WTC11 (cell line): Measurements from ENCODE around the gene ICAM1. TPM values are rescaled to one million over a fixed set of nuclear protein-coding genes. Genes with fewer than 3 reads are reported as not detected.

Experiments used
- ATAC-seq: fragments of 200-7000 bp; cut with Tn5 transposase; 2 replicates; pipeline ENCODE4 v1.10.0; 2021; ENCODE audit warnings: mild to moderate bottlenecking, moderate library complexity
- CTCF ChIA-PET: fragments of 300-600 bp; sonication (Branson Sonifier 250); formaldehyde crosslinking; loops from one replicate; lab custom pipeline; 2021; ENCODE audit warnings: antibody characterized with exemption; lab: Charles Lee
- POLR2A ChIA-PET: fragments of 350-600 bp; sonication (Branson Sonifier 250); formaldehyde crosslinking; loops from one replicate; lab custom pipeline; 2021; ENCODE audit warnings: antibody characterized with exemption; lab: Charles Lee
- DNase-seq: peaks from one replicate; pipeline ENCODE4 v3.0.0; 2021; ENCODE audit warnings: low spot score
- H3K27ac Mint-ChIP-seq: 2 replicates; pipeline ENCODE4 v1.8.0; 2021; ENCODE audit warnings: mixed read lengths
- H3K27me3 Mint-ChIP-seq: 2 replicates; pipeline ENCODE4 v1.8.0; 2021; ENCODE audit warnings: low read depth, mild to moderate bottlenecking, moderate library complexity, mixed read lengths
- H3K36me3 Mint-ChIP-seq: 2 replicates; pipeline ENCODE4 v1.8.0; 2021; ENCODE audit warnings: mixed read lengths
- H3K4me1 Mint-ChIP-seq: 2 replicates; pipeline ENCODE4 v1.8.0; 2022; ENCODE audit warnings: mixed read lengths
- H3K4me3 Mint-ChIP-seq: 2 replicates; pipeline ENCODE4 v1.8.0; 2021; ENCODE audit warnings: mild to moderate bottlenecking, moderate library complexity, mixed read lengths
- H3K9me3 Mint-ChIP-seq: 2 replicates; pipeline ENCODE4 v1.8.0; 2021; ENCODE audit warnings: mixed read lengths
- AFF4 ChIP-seq: sonication (generic); formaldehyde crosslinking; IDR thresholded peaks from 2 replicates; pipeline ENCODE4 v1.8.1; 2023; ENCODE audit warnings: mild to moderate bottlenecking, missing genetic modification reagents, borderline replicate concordance
- ATF6 ChIP-seq: sonication (generic); formaldehyde crosslinking; IDR thresholded peaks from 2 replicates; pipeline ENCODE4 v1.8.1; 2023; ENCODE audit warnings: mild to moderate bottlenecking, missing genetic modification reagents
- CREM ChIP-seq: sonication (generic); formaldehyde crosslinking; IDR thresholded peaks from 2 replicates; pipeline ENCODE4 v1.8.1; 2022; ENCODE audit warnings: mild to moderate bottlenecking, missing genetic modification reagents, moderate library complexity
- E2F1 ChIP-seq: sonication (generic); formaldehyde crosslinking; IDR thresholded peaks from 2 replicates; pipeline ENCODE4 v1.8.0; 2022; ENCODE audit warnings: mild to moderate bottlenecking, missing genetic modification reagents
- E2F5 ChIP-seq: sonication (generic); formaldehyde crosslinking; IDR thresholded peaks from 2 replicates; pipeline ENCODE4 v1.8.1; 2022; ENCODE audit warnings: mild to moderate bottlenecking, moderate library complexity, missing genetic modification reagents
- ESRRA ChIP-seq: sonication (generic); formaldehyde crosslinking; IDR thresholded peaks from 2 replicates; pipeline ENCODE4 v1.8.1; 2022; ENCODE audit warnings: mild to moderate bottlenecking, missing genetic modification reagents, borderline replicate concordance
- ETV6 ChIP-seq: sonication (generic); formaldehyde crosslinking; IDR thresholded peaks from 2 replicates; pipeline ENCODE4 v1.8.1; 2022; ENCODE audit warnings: mild to moderate bottlenecking, missing genetic modification reagents
- GRHL2 ChIP-seq: fragments of 250-450 bp; sonication (Bioruptor Pico); IDR thresholded peaks from 2 replicates; pipeline ENCODE4 v1.8.0; 2022; ENCODE audit warnings: mild to moderate bottlenecking, moderate library complexity; ENCODE audit not compliant: insufficient replicate concordance, severe bottlenecking
- IRF1 ChIP-seq: sonication (generic); formaldehyde crosslinking; IDR thresholded peaks from 2 replicates; pipeline ENCODE4 v1.8.0; 2023; ENCODE audit warnings: missing genetic modification reagents
- KAT7 ChIP-seq: sonication (generic); formaldehyde crosslinking; IDR thresholded peaks from 2 replicates; pipeline ENCODE4 v1.8.1; 2023; ENCODE audit warnings: missing genetic modification reagents, mild to moderate bottlenecking, borderline replicate concordance
- MAX ChIP-seq: sonication (generic); formaldehyde crosslinking; IDR thresholded peaks from 2 replicates; pipeline ENCODE4 v1.8.0; 2022; ENCODE audit warnings: mild to moderate bottlenecking, missing genetic modification reagents
- MYBL2 ChIP-seq: sonication (generic); formaldehyde crosslinking; IDR thresholded peaks from 2 replicates; pipeline ENCODE4 v1.8.1; 2023; ENCODE audit warnings: mild to moderate bottlenecking, moderate library complexity, missing genetic modification reagents
- NR2C2 ChIP-seq: sonication (generic); formaldehyde crosslinking; IDR thresholded peaks from 2 replicates; pipeline ENCODE4 v1.8.0; 2022; ENCODE audit warnings: mild to moderate bottlenecking, missing genetic modification reagents
- NR3C1 ChIP-seq: sonication (generic); formaldehyde crosslinking; conservative IDR thresholded peaks from 2 replicates; pipeline ENCODE4 v1.8.1; 2023; ENCODE audit warnings: low read depth, mild to moderate bottlenecking, missing genetic modification reagents
- RORB ChIP-seq: fragments of 250-450 bp; sonication (Bioruptor Pico); IDR thresholded peaks from 2 replicates; pipeline ENCODE4 v1.9.0; 2021; ENCODE audit warnings: mild to moderate bottlenecking
- SMAD3 ChIP-seq: sonication (generic); formaldehyde crosslinking; IDR thresholded peaks from 2 replicates; pipeline ENCODE4 v1.8.0; 2022; ENCODE audit warnings: missing genetic modification reagents, mild to moderate bottlenecking, borderline replicate concordance
- SOX15 ChIP-seq: fragments of 250-450 bp; sonication (Bioruptor Pico); IDR thresholded peaks from 2 replicates; pipeline ENCODE4 v1.9.0; 2021; ENCODE audit warnings: mild to moderate bottlenecking
- TEAD4 ChIP-seq: sonication (generic); formaldehyde crosslinking; IDR thresholded peaks from 2 replicates; pipeline ENCODE4 v1.8.0; 2022; ENCODE audit warnings: mild to moderate bottlenecking, missing genetic modification reagents
- ZNF121 ChIP-seq: sonication (generic); formaldehyde crosslinking; IDR thresholded peaks from 2 replicates; pipeline ENCODE4 v1.8.0; 2023; ENCODE audit warnings: missing genetic modification reagents
- ZNF219 ChIP-seq: sonication (generic); formaldehyde crosslinking; IDR thresholded peaks from 2 replicates; pipeline ENCODE4 v1.8.0; 2023; ENCODE audit warnings: missing genetic modification reagents, mild to moderate bottlenecking, borderline replicate concordance
- ZNF263 ChIP-seq: sonication (generic); formaldehyde crosslinking; IDR thresholded peaks from 2 replicates; pipeline ENCODE4 v1.8.1; 2022; ENCODE audit warnings: low read depth, mild to moderate bottlenecking, moderate library complexity, missing genetic modification reagents
- ZNF317 ChIP-seq: sonication (generic); formaldehyde crosslinking; IDR thresholded peaks from 2 replicates; pipeline ENCODE4 v1.8.1; 2023; ENCODE audit warnings: low read depth, mild to moderate bottlenecking, moderate library complexity, missing genetic modification reagents, borderline replicate concordance
- total RNA-seq: library from RNA; stranded (reverse); gene quantifications from 3 replicates; pipeline ENCODE4 v1.2.3, GENCODE V29; 2021

The ICAM1 gene
- total RNA-seq, 1 experiment from 2014 or later = 3.8 TPM

GRCh38 chr19:10230861-10231611 is 39.9 kb upstream of the ICAM1 start, which contains the start of gene S1PR2 (continued):
- TF ChIP-seq RORB (CRISPR knock-in tag) (no peak), CREM (CRISPR knock-in tag) (0 out of 2 replicates have a peak, but pooled peaks have one; percentile 43), E2F5 (CRISPR knock-in tag) (0 out of 2 replicates have a peak, but pooled peaks have one; percentile 23), ZNF317 (CRISPR knock-in tag) (0 out of 2 replicates have a peak, but pooled peaks have one; percentile 28), KAT7 (no peak), MAX (CRISPR knock-in tag) (0 out of 2 replicates have a peak, but pooled peaks have one; percentile 8), ATF6 (CRISPR knock-in tag) (no peak), ZNF263 (no peak)

GRCh38 chr19:10231612-10232228 is 39.2 kb upstream of the ICAM1 start:
- POLR2A ChIA-PET = interaction anchor here (0.6 to 0.7 kb wide), 2 partner anchors 12 to 32 kb away, joined by 3 to 5 read pairs; no protein-coding TSS in a partner anchor
- ATAC-seq = no peak; the same call in 1 of the 2 replicates
- CTCF ChIA-PET = interaction anchor here (0.6 to 2.2 kb wide), 4 partner anchors 12 to 40 kb away, joined by 4 to 15 read pairs (median 8); no protein-coding TSS in a partner anchor
- Mint-ChIP-seq H3K36me3 (no peaks in the 10 kb centered on the region), H3K9me3 (no peaks in the 10 kb centered on the region), H3K4me1 (peaks cover 11% of the 10 kb centered on the region), H3K27ac (peak overlapping the region; percentile 92), H3K4me3 (peak overlapping the region; percentile 64), H3K27me3 (no peaks in the 10 kb centered on the region; the same call in 1 of the 2 replicates)
- no peak for TF ChIP-seq NR2C2
- TF ChIP-seq ZNF121 (CRISPR knock-in tag) = peak; percentile 83
- no peak for DNase-seq

GRCh38 chr19:10233946-10234345 is 37.0 kb upstream of the ICAM1 start:
- DNase-seq (no peak), ATAC-seq (no peak)
- Mint-ChIP-seq H3K9me3 (no peaks in the 10 kb centered on the region), H3K4me1 (peaks cover 11% of the 10 kb centered on the region), H3K27ac (no peak overlapping the region), H3K4me3 (no peak overlapping the region), H3K27me3 (no peaks in the 10 kb centered on the region; the same call in 1 of the 2 replicates), H3K36me3 (no peaks in the 10 kb centered on the region)
- CTCF ChIA-PET = no interaction called here
- POLR2A ChIA-PET = no interaction called here
- TF ChIP-seq ESRRA (CRISPR knock-in tag) (no peak), ETV6 (CRISPR knock-in tag) (no peak), IRF1 (CRISPR knock-in tag) (no peak), ZNF317 (CRISPR knock-in tag) (no peak), ZNF219 (CRISPR knock-in tag) (no peak), MYBL2 (CRISPR knock-in tag) (no peak), E2F1 (CRISPR knock-in tag) (no peak), RORB (CRISPR knock-in tag) (no peak), GRHL2 (CRISPR knock-in tag) (no peak), SOX15 (CRISPR knock-in tag) (no peak), SMAD3 (CRISPR knock-in tag) (no peak), NR2C2 (no peak), TEAD4 (CRISPR knock-in tag) (no peak), AFF4 (CRISPR knock-in tag) (no peak), NR3C1 (CRISPR knock-in tag) (no peak)
